SK-N-SH treated with all-trans-retinoic acid at 6 μM for 48 hours (cell line): ENCODE data around the gene ADD3.
A peak's percentile ranks its signal among the peaks of the same experiment; 100 is the strongest.

Experiments used
- ATAC-seq: fragments of 200-7000 bp; cut with Tn5 transposase; 3 replicates; pipeline ENCODE4 v1.9.1; 2020; ENCODE audit warnings: mild to moderate bottlenecking, moderate library complexity
- ARNTL ChIP-seq: fragments of 450-650 bp; formaldehyde crosslinking; IDR thresholded peaks from 2 replicates; pipeline ENCODE4 v1.5.0; 2020; ENCODE audit warnings: low read depth, mild to moderate bottlenecking, moderate library complexity, borderline replicate concordance
- BACH2 ChIP-seq: fragments of 250-450 bp; sonication (Bioruptor Pico); IDR thresholded peaks from 2 replicates; pipeline ENCODE4 v1.9.0; 2021; ENCODE audit warnings: mild to moderate bottlenecking, borderline replicate concordance
- CREB5 ChIP-seq: fragments of 250-450 bp; sonication (Bioruptor Pico); IDR thresholded peaks from 2 replicates; pipeline ENCODE4 v1.5.1; 2020; ENCODE audit warnings: low read depth, mild to moderate bottlenecking, moderate library complexity
- CSDC2 ChIP-seq: fragments of 250-450 bp; sonication (Bioruptor Pico); IDR thresholded peaks from 2 replicates; pipeline ENCODE4 v1.5.0; 2020; ENCODE audit warnings: mild to moderate bottlenecking, moderate library complexity
- ESRRG ChIP-seq: fragments of 250-450 bp; sonication (Bioruptor Pico); IDR thresholded peaks from 2 replicates; pipeline ENCODE4 v1.6.1; 2021; ENCODE audit warnings: mild to moderate bottlenecking
- GLIS3 ChIP-seq: fragments of 250-450 bp; sonication (Bioruptor Pico); IDR thresholded peaks from 2 replicates; pipeline ENCODE4 v1.5.0; 2020; ENCODE audit warnings: mild to moderate bottlenecking, moderate library complexity
- ISL1 ChIP-seq: fragments of 250-450 bp; sonication (Bioruptor Pico); IDR thresholded peaks from 2 replicates; pipeline ENCODE4 v2.1.2; 2022; ENCODE audit warnings: mild to moderate bottlenecking, moderate library complexity
- OSR1 ChIP-seq: fragments of 250-450 bp; sonication (Bioruptor Pico); IDR thresholded peaks from 2 replicates; pipeline ENCODE4 v1.8.0; 2022; ENCODE audit warnings: moderate library complexity, mild to moderate bottlenecking, inconsistent platforms
- POU6F1 ChIP-seq: fragments of 250-450 bp; sonication (Bioruptor Pico); IDR thresholded peaks from 2 replicates; pipeline ENCODE4 v1.8.0; 2021; ENCODE audit warnings: low read depth, mild to moderate bottlenecking, moderate library complexity, borderline replicate concordance
- PPARA ChIP-seq: fragments of 250-450 bp; sonication (Bioruptor Pico); IDR thresholded peaks from 2 replicates; pipeline ENCODE4 v1.5.0; 2020; ENCODE audit warnings: mild to moderate bottlenecking, borderline replicate concordance
- RARB ChIP-seq: fragments of 250-450 bp; sonication (Bioruptor Pico); IDR thresholded peaks from 2 replicates; pipeline ENCODE4 v1.8.0; 2021; ENCODE audit warnings: mild to moderate bottlenecking, moderate library complexity
- TCF4 ChIP-seq: fragments of 250-450 bp; sonication (Bioruptor Pico); IDR thresholded peaks from 2 replicates; pipeline ENCODE4 v1.8.0; 2021; ENCODE audit warnings: mild to moderate bottlenecking, moderate library complexity, borderline replicate concordance
- TOX ChIP-seq: fragments of 250-450 bp; sonication (Bioruptor Pico); IDR thresholded peaks from 2 replicates; pipeline ENCODE4 v1.8.0; 2021; ENCODE audit warnings: mild to moderate bottlenecking, moderate library complexity, borderline replicate concordance
- TSHZ2 ChIP-seq: fragments of 250-450 bp; sonication (Bioruptor Pico); IDR thresholded peaks from 2 replicates; pipeline ENCODE4 v1.5.0; 2020; ENCODE audit warnings: mild to moderate bottlenecking, moderate library complexity
- ZC3H10 ChIP-seq: fragments of 250-450 bp; sonication (Bioruptor Pico); IDR thresholded peaks from 2 replicates; pipeline ENCODE4 v1.5.1; 2021; ENCODE audit warnings: mild to moderate bottlenecking, moderate library complexity
- ZFP3 ChIP-seq: fragments of 250-450 bp; sonication (Bioruptor Pico); IDR thresholded peaks from 2 replicates; pipeline ENCODE4 v1.5.0; 2020; ENCODE audit warnings: mild to moderate bottlenecking, moderate library complexity
- ZNF565 ChIP-seq: fragments of 450-650 bp; formaldehyde crosslinking; conservative IDR thresholded peaks from 2 replicates; pipeline ENCODE4 v1.5.0; 2020; ENCODE audit warnings: low read depth, mild to moderate bottlenecking, moderate library complexity
- ZNF70 ChIP-seq: fragments of 450-650 bp; formaldehyde crosslinking; IDR thresholded peaks from 2 replicates; pipeline ENCODE4 v1.5.0; 2020; ENCODE audit warnings: mild to moderate bottlenecking, moderate library complexity

Gene ADD3

GRCh38 chr10:109993551-109994330 lies 14.0 kb upstream of the ADD3 start:
- TF ChIP-seq ZNF70 (CRISPR knock-in tag) (no peak), CREB5 (no peak), TCF4 (no peak), TSHZ2 (CRISPR knock-in tag) (no peak), GLIS3 (CRISPR knock-in tag) (no peak), OSR1 (CRISPR knock-in tag) (no peak), ZNF565 (CRISPR knock-in tag) (no peak), ISL1 (no peak), CSDC2 (CRISPR knock-in tag) (no peak), ARNTL (CRISPR knock-in tag) (no peak), ESRRG (CRISPR knock-in tag) (no peak), PPARA (no peak), ZC3H10 (CRISPR knock-in tag) (no peak)
- ATAC-seq: peak; percentile 77

GRCh38 chr10:109994711-109995577 lies 12.8 kb upstream of the ADD3 start:
- no peak for ATAC-seq

More at GRCh38 chr10:109994711-109995577, 12.8 kb upstream of the ADD3 start:
- TF ChIP-seq OSR1 (CRISPR knock-in tag): no peak
- no peak for TF ChIP-seq POU6F1
- TF ChIP-seq CREB5: no peak
- no peak for TF ChIP-seq GLIS3 (CRISPR knock-in tag)
- TF ChIP-seq TOX (CRISPR knock-in tag): no peak
- no peak for TF ChIP-seq ESRRG (CRISPR knock-in tag)
- TF ChIP-seq TCF4: no peak
- no peak for TF ChIP-seq ARNTL (CRISPR knock-in tag)
- TF ChIP-seq BACH2 (CRISPR knock-in tag): no peak
- TF ChIP-seq ZFP3 (CRISPR knock-in tag): no peak
- no peak for TF ChIP-seq RARB (CRISPR knock-in tag)
- TF ChIP-seq PPARA: no peak
- no peak for TF ChIP-seq ZNF70 (CRISPR knock-in tag)
- TF ChIP-seq ISL1: no peak
- TF ChIP-seq CSDC2 (CRISPR knock-in tag): no peak
- TF ChIP-seq TSHZ2 (CRISPR knock-in tag): no peak
